Skeletal muscle satellite cell (primary cell): Measurements from ENCODE around the gene ESR2. TPM values are rescaled to one million over a fixed set of nuclear protein-coding genes. Genes with fewer than 3 reads are reported as not detected.
"Not testable (repeated sequence)": the region's sequence is repeated elsewhere in the genome, so short reads cannot be mapped to it uniquely, and the experiment has no call there.

ENCODE experiments used
- H3K27me3 ChIP-seq: 2 replicates; pipeline ENCODE4 v1.7.0; 2013; ENCODE audit warnings: low read length; ENCODE audit not compliant: control insufficient read depth, insufficient read depth
- H3K36me3 ChIP-seq: 2 replicates; pipeline ENCODE4 v1.7.0; 2013; ENCODE audit warnings: mild to moderate bottlenecking, control low read depth, low read length; ENCODE audit not compliant: insufficient read depth
- H3K4me1 ChIP-seq: 2 replicates; pipeline ENCODE4 v1.7.0; 2013; ENCODE audit warnings: low read length; ENCODE audit not compliant: control insufficient read depth, insufficient read depth
- H3K4me2 ChIP-seq: 2 replicates; pipeline ENCODE4 v1.7.0; 2013; ENCODE audit warnings: mild to moderate bottlenecking, low read length
- H3K4me3 ChIP-seq: 2 replicates; pipeline ENCODE4 v1.7.0; 2013; ENCODE audit warnings: low read length
- H3K9ac ChIP-seq: 2 replicates; pipeline ENCODE4 v1.7.0; 2013; ENCODE audit warnings: mild to moderate bottlenecking, low read depth, low read length, moderate library complexity
- H3K9me3 ChIP-seq: replicated peaks from 2 replicates; pipeline ENCODE4 v1.7.0; 2013; ENCODE audit warnings: mild to moderate bottlenecking, control low read depth, low read length
- total RNA-seq: library from RNA; depleted of rRNA; stranded (reverse); fragments of >200 nt; gene quantifications from 2 replicates; pipeline ENCODE4 v1.2.3, GENCODE V29; 2012; rRNA removed

The ESR2 gene
- total RNA-seq = under 0.01 and 0.51 TPM in 2 replicates

GRCh38 chr14:64293976-64294671 is at the start of gene ESR2:
TSS of gene ESR2 (minus strand) at chr14:64294371. CDS start at chr14:64282985, 11,386 bp downstream.
- Histone ChIP-seq H3K27me3 (no peaks in the 10 kb centered on the region), H3K36me3 (no peaks in the 10 kb centered on the region), H3K4me2 (peak within 1 kb of the TSS; percentile 88), H3K4me1 (peaks cover 25% of the 10 kb centered on the region), H3K9me3 (no peaks in the 10 kb centered on the region), H3K4me3 (peak within 1 kb of the TSS; percentile 63), H3K9ac (peak within 1 kb of the TSS; percentile 49)

GRCh38 chr14:64340560-64341196 is 46.5 kb upstream of the ESR2 start:
- H3K4me3 ChIP-seq = no peak overlapping the region
- H3K9ac ChIP-seq = no peak overlapping the region
- no peak overlapping the region for H3K4me2 ChIP-seq
- no peaks in the 10 kb centered on the region for H3K36me3 ChIP-seq
- H3K9me3 ChIP-seq = peaks cover 4% of the 10 kb centered on the region
- no peaks in the 10 kb centered on the region for H3K27me3 ChIP-seq
- H3K4me1 ChIP-seq = peaks cover 13% of the 10 kb centered on the region

- H3K9me3 ChIP-seq = peaks cover 4% of the 10 kb centered on the region
- peak overlapping the region; percentile 97 for H3K4me2 ChIP-seq
- H3K4me1 ChIP-seq = peaks cover 13% of the 10 kb centered on the region
- no peaks in the 10 kb centered on the region for H3K27me3 ChIP-seq
- no peaks in the 10 kb centered on the region for H3K36me3 ChIP-seq
- peak overlapping the region; percentile 93 for H3K4me3 ChIP-seq
- peak overlapping the region; percentile 87 for H3K9ac ChIP-seq
Measured at GRCh38 chr14:64338616-64339316, 44.6 kb upstream of the ESR2 start.

- no peaks in the 10 kb centered on the region for H3K36me3 ChIP-seq
Measured at GRCh38 chr14:64337888-64338615, 43.9 kb upstream of the ESR2 start.

GRCh38 chr14:64329149-64329548 is 35.0 kb upstream of the ESR2 start:
- Histone ChIP-seq H3K9me3 (peaks cover 3% of the 10 kb centered on the region), H3K9ac (no peak overlapping the region), H3K4me3 (no peak overlapping the region)

More at GRCh38 chr14:64337888-64338615, 43.9 kb upstream of the ESR2 start:
- Histone ChIP-seq H3K4me2 (peak overlapping the region; percentile 97), H3K4me3 (peak overlapping the region; percentile 93), H3K9ac (peak overlapping the region; percentile 87), H3K4me1 (peaks cover 13% of the 10 kb centered on the region), H3K9me3 (peaks cover 4% of the 10 kb centered on the region), H3K27me3 (no peaks in the 10 kb centered on the region)

GRCh38 chr14:64326502-64326901 is 32.3 kb upstream of the ESR2 start:
- Histone ChIP-seq H3K4me3 (no peak overlapping the region), H3K9me3 (peaks cover 3% of the 10 kb centered on the region), H3K27me3 (no peaks in the 10 kb centered on the region), H3K4me1 (peaks cover 11% of the 10 kb centered on the region), H3K9ac (no peak overlapping the region), H3K36me3 (no peaks in the 10 kb centered on the region), H3K4me2 (no peak overlapping the region)

More at GRCh38 chr14:64329149-64329548, 35.0 kb upstream of the ESR2 start:
- peaks cover 11% of the 10 kb centered on the region for H3K4me1 ChIP-seq
- H3K27me3 ChIP-seq = no peaks in the 10 kb centered on the region
- H3K36me3 ChIP-seq = no peaks in the 10 kb centered on the region
- H3K4me2 ChIP-seq = no peak overlapping the region

GRCh38 chr14:64324895-64325294 is 30.7 kb upstream of the ESR2 start:
- Histone ChIP-seq H3K4me2 (peak overlapping the region; percentile 21), H3K9ac (no peak overlapping the region), H3K36me3 (no peaks in the 10 kb centered on the region)

GRCh38 chr14:64324461-64324860 is 30.3 kb upstream of the ESR2 start:
- Histone ChIP-seq H3K27me3 (no peaks in the 10 kb centered on the region), H3K9ac (no peak overlapping the region), H3K36me3 (no peaks in the 10 kb centered on the region), H3K9me3 (peaks cover 3% of the 10 kb centered on the region), H3K4me1 (peaks cover 11% of the 10 kb centered on the region), H3K4me2 (no peak overlapping the region), H3K4me3 (no peak overlapping the region)

More at GRCh38 chr14:64324895-64325294, 30.7 kb upstream of the ESR2 start:
- Histone ChIP-seq H3K4me3 (no peak overlapping the region), H3K9me3 (peaks cover 3% of the 10 kb centered on the region), H3K4me1 (peaks cover 11% of the 10 kb centered on the region), H3K27me3 (no peaks in the 10 kb centered on the region)

GRCh38 chr14:64320362-64320761 is 26.2 kb upstream of the ESR2 start:
- peaks cover 10% of the 10 kb centered on the region for H3K4me1 ChIP-seq
- not testable (repeated sequence) for H3K4me3 ChIP-seq, H3K27me3 ChIP-seq, H3K9ac ChIP-seq, H3K9me3 ChIP-seq, H3K36me3 ChIP-seq, H3K4me2 ChIP-seq

- not testable (repeated sequence) for H3K27me3 ChIP-seq
Measured at GRCh38 chr14:64318695-64319094, 24.5 kb upstream of the ESR2 start.

GRCh38 chr14:64303471-64303917 is 9.3 kb upstream of the ESR2 start:
- no peak overlapping the region for H3K4me3 ChIP-seq
- H3K4me1 ChIP-seq = no peaks in the 10 kb centered on the region
- H3K9me3 ChIP-seq = no peaks in the 10 kb centered on the region
- H3K36me3 ChIP-seq = no peaks in the 10 kb centered on the region
- H3K4me2 ChIP-seq = no peak overlapping the region
- H3K9ac ChIP-seq = no peak overlapping the region
- no peaks in the 10 kb centered on the region for H3K27me3 ChIP-seq

More at GRCh38 chr14:64318695-64319094, 24.5 kb upstream of the ESR2 start:
- H3K4me3 ChIP-seq, H3K4me2 ChIP-seq, H3K36me3 ChIP-seq, H3K9ac ChIP-seq, H3K4me1 ChIP-seq, H3K9me3 ChIP-seq: not testable (repeated sequence)
